GM21528 (cell line): ENCODE results near the gene TRNT1.

ENCODE experiments used
- ATAC-seq: cut with Tn5 transposase; IDR thresholded peaks from one replicate; pipeline ENCODE4 v1.9.1; 2021; ENCODE audit warnings: mild to moderate bottlenecking, moderate library complexity; ENCODE audit not compliant: unreplicated experiment, low FRiP score

The TRNT1 gene

DNA sequence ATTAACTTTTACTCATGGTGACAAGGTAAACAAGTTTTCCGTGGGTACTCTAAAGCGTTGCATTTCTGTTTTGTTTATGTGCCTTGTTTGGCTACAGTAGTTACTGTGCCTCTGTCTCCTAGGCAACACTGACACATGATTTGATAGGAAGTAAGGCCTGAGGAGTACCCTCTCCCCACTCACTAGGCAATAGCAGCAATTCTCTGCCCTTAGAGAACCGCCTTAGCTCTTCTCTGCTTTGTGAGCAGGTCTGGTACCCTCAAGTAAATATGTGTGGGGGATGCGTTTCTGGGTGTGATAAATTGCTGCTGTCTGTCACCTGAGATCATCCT, 16.5 kb upstream of the TRNT1 start, which contains the start of gene IL5RA:
Gene IL5RA, minus strand, starts transcription at position 76 of the 332 bp plus-strand sequence. CDS start 5,390 bp downstream, outside the sequence.
- ATAC-seq: peak; percentile 54

DNA sequence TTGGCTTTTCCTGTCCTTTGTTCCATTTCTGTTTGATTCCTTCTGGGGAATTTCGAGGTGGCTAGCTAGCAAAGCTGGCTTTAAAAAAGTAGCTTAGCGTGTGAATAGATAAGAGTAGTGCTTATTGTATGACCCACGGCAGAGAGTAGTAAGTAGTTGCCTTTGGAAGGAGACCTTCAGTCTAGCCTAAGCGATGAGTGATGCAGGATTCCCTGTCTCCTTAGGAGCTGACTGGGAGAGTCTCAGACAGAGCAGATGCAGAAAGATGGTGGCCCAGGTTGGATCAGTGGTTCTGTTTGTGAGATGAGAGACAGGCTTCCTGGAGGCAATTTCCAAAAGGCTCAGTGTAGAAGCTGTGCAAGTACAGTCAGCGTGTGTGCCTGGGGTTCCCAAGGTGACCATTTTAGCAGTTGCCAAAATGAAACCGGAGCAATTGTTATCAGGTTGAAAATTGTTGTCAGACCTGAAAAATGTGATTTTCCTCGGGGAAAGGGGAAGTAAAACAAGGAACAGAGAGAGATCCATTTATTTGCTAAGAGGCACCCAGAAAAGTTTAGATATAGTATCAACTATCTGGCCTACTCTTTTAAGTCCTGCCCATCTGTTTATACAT, 15.9 kb upstream of the TRNT1 start:
- ATAC-seq: peak; percentile 44

DNA sequence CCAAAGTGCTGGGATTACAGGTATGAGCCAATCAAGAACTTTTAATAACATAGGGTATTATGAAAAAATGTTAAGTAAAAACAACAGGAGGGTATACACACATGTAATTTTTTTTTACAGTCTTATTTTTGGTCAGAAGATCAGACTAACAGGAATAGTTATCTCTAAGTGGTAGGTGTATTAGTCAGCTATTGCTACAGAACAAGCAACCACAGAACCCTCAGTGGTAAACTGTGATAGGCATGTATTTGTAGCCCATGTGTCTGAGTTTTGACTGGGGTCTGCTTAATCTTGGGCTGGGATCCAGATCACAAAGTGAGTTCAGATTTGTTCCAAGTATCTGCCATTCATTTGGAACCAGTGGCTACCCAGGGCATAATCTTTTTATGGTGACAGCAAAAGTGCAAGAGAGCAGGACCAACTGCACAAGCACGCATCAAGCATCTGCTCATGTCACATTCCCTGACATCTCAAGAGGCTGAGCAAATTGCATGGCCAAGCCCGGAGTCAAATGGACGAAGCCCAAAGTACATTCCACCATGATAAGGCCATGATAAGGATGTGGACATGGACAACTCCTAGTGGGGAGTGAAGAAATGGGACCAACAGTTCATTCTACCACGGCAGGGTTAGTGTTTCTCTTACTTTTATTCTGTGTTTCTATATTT, 13.6 kb upstream of the TRNT1 start:
- no peak for ATAC-seq

DNA sequence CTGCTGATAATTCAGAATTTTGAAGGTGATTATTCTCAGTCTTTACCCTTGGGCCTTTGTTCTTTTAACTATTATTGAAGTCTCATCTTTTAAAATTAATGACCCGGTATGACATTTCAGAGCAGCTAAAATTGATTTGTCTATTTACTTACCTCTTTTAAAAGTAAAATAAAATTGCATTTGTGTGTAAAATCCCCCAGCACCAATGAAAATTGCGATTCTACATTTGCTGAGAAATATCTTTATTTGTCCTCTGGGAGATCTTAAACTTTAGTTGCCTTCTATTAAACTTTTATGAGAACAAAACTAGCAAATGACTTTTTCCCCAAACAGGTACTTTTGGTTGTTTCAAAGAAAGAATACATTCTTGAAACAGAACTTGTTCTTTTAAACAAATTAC, 9.1 kb upstream of the TRNT1 start:
- no peak for ATAC-seq

DNA sequence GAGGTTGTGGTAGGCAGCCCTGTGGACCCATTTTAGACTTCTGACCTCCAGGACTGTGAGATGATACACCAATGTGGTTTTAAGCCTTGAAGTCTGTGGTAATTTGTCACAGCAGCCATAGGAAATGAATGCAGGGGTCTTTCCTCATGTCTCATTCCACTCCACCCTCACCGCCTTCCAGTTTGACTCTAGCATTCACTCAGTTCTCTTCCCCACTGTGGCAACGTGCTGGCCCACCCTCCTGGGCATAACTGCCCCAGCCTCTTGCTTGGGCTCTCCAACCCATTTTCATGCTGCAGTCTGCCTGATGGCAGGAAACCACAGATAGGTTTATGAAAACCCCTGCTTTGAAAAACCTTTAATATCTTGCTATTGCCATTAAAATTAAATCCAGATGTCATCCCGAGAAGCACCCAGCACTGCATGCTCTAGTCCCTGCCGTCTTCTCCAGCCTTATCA, 7.3 kb upstream of the TRNT1 start:
- no peak for ATAC-seq

DNA sequence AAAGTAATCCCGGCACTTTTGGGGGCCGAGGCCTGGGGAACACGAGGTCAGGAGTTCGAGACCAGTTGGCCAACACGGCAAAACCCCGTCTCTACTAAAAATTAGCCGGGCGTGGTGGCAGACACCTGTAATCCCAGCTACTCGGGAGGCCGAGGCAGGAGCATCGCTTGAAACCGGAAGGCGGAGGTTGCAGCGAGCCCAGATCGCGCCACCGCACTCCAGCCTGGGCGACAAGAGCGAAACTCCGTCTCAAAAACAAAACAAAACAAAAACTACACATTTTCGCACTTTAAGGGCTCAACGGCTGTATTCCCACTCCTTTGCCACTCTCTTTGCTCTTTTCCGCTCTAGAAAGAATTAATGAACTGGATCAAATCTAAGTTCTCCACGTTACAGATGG, 763 bp upstream of the TRNT1 start:
- ATAC-seq: no peak

DNA sequence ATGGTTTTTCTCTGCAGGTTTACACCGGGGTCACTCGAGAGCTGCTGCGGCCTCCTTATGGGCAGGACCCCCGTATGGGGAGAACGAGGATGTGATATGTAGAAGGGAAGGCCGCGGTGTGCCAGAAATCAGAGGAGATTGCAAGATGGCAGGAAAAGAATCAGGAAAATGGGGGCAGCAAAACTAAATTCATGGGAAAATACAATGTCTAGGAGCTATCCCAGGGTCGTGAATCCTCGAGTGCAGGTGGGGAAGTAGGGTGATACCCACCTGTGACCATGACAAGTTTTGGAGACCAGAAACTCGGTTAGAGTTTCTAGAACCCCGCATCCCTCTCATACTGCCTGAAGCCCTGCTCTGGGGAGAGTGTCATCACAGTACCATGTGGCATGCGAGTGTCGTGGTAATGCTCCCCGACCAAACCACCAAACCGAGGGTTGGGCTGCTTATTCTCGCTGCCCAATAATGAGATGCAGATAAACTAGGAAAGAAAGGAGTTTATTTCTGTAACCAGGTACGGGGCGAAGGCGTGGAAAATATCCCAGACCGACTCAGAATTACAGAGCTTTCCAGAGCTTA, 781 bp downstream of the TRNT1 start:
- no peak for ATAC-seq

DNA sequence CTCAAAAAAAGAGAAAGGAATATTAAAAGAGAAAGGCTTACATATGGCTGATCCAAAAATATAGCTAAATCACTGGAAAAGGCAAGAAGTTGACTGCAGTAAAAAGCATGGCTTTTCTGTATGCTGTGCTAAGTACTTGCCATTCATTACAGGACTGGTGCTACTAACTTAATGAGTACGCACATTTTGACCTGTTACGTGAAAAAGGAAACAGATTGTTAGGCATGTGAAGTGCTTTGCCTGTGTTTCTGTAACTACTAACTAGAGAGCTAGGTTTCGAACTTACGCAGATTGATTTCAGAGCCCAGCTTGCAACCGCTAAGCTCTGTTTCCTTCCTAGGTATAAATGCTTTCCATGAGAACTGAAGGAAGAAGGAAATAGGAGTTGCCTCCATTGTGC, 2.8 kb downstream of the TRNT1 start:
- no peak for ATAC-seq

DNA sequence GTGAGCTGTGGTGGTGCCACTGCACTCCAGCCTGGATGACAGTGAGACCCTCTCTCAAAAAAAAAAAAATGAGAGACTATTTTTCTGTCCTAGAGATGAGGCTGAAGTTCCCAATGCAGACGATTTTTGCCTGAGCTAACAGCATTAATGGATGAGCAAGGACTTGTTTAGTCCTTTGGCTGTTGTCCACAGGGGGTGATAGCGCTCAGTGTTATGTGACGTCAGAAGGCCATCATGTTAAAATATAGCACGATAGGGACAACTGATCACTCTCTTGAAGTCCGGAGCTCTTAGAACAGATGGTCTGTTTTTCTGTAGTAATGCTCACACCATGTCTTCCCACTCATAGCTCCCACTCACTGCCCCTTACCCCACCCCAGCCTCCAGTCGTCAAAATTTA, 6.8 kb downstream of the TRNT1 start:
- ATAC-seq: no peak

DNA sequence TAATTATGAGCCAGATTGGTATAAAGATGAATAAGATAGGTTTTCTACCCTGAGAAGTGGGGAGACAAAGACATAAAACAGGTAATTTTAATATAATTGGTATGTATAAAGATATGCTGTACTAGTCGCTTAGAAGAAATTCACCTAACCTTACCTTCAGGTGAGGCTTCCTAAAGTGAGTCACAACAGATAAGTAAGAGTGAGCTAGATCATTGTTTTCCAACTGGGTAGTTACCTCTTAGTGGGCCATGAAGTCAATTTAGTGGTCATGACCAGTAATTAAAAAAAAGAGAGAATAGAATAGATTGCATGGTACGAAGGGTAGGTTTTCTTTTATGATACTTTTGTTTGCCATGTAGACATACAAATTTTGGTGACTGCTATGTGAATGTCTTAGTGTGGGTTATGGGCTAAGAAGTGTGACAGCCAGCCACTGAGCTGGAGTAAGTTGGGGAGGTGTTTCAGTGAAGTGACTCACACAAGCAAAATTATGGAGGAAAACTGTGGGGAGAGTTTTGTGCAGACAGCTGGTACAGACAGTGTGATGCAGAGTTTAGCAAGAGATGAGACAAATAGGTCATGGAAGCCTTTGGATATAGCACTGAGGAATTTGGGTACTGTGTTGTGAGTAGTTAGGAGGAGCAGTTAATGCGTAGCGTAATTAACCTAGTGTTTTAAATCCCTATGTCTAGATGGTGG, 8.2 kb downstream of the TRNT1 start:
- ATAC-seq: no peak

DNA sequence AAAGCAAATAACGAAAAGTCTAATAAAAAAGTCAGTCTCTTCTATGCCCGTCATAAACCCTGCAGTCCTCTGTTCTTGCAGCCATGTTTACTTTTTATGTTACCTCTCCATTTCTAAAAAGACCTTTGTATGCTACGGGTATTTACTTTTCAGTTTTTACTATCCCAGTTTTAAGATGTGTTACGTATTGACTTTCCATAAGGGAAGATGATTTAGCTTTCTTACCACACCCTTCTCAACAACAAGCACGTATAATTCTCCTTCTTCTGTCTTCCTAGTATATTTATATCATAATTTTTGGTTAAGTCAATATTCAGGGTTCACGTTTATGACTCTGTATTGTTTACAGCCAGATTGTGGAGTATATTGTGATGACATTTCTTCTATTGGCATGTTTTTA, 10.8 kb downstream of the TRNT1 start:
- ATAC-seq: no peak

DNA sequence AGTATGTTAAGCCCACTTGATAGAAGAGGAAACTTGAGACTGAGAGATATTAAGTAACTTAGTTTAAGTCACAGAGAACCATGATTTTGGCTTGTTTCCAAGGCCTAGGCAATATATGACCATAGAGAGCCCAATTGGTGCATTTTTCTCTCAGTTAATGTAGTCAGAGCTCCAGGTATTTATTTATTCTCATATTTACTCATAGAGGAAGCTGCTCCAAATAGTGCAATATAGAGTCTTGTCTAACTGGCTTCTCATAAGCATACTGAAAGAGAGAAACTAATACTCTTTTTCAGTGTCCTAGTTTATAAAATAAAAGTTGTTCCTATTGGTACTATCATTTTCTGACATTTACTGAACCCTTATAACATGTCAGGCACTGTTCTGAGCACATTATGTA, 15.2 kb downstream of the TRNT1 start:
- ATAC-seq: no peak

DNA sequence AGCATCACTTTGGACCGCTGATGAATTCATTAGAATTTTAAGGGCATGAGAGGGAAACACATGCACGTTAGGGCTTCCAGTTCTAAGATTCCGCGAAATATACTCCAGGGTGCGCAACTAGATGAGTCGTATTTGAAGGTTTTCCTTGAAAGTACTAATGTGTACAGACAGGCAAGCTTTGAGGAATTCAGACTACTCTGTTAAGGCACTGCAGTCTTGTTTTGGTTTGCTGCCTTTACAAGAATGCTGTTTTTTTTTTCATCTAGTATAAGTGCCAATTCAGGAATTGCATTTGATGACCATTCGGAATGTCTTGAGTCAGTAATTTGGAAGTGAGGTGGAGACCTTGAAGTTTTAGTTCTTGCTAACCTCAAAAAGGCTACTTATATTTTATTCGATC, 19.1 kb downstream of the TRNT1 start:
- ATAC-seq: no peak

DNA sequence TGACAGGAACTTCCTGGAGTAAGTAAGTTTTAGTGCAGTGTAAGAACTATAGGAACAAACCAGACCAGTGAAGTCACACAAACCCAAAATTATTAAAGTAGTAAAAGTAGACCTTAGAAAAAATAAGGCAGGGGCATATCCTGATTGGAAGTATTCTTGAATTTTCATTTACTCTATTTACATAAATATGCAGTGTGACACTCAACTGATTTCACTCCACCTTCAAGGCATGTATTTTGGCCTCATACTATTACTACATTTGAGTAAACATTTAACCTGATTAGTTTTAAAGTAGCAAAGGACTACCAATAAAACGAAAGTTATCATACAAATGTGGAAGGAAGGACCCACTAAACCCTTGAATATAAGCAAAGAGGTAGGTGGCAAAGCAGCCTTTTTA, 22.8 kb downstream of the TRNT1 start:
- ATAC-seq: no peak

DNA sequence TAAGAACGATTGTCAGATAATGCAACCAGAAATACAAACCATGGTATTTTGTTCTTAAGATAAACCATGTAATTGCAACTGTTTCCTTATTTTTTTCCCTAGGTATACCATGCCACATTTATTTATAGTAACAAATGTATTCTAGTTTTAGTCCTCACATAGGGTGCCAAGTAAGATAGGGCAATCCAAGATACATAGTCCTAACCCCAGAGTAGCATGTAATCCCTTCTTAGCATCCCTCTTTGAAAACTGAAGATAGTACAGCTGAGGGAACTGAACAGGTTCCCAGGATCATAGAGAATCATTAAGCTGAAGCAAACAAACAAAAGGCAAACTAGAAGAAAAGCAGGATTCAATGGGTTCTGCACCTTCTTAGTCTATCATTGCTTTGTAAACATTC, 24.8 kb downstream of the TRNT1 start:
- no peak for ATAC-seq

DNA sequence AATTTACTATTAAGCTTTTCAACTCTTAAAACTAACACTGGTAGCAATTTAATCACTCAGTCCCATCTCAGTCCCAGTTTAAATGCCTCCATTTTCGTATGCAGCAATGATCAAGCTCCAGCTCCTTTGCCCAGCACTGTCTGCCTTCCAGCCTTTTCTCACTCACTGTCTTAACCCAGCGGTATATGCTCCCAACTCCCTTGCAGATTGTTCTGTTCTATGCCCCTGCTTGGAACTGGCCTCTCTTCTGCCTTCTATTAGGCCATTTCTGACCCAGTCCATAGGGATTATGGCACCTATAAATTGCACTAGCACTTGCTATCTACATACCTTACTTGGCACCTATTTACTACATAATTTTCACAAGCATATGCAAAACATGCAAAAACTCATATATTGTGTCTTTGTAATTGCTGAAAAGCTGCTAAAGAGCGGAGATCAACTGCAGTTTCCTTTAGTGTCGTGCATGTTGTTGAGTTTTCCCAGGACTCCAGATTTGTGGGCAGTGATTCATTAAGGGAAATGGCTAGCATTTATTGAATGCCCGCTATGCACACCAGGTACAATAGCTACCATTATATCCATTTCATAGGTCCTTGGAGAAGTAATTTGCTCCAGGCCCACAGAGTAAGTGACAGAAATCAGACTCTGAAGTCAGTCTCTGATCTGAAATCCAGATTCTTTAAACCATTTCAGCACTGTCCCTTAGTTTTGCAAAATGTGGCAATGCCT, 28.3 kb downstream of the TRNT1 start:
- no peak for ATAC-seq

DNA sequence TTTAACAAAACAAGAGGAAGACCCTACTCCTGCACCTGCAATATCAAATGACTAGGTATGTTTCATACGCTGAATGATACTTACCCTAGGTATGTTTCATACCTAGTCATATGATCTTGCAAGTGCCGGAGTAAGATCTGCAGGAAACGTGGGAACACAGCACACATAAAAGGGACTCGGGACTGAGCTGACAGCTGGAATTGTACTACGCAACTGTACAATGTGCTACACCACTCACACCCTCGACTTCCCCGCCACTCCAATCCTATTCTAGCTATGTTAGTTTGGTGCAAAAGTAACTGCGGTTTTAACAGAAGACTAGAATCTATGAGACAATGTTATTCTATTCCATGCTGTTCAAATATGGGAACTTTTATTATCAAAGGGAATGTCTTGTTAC, 30.7 kb downstream of the TRNT1 start:
- no peak for ATAC-seq

DNA sequence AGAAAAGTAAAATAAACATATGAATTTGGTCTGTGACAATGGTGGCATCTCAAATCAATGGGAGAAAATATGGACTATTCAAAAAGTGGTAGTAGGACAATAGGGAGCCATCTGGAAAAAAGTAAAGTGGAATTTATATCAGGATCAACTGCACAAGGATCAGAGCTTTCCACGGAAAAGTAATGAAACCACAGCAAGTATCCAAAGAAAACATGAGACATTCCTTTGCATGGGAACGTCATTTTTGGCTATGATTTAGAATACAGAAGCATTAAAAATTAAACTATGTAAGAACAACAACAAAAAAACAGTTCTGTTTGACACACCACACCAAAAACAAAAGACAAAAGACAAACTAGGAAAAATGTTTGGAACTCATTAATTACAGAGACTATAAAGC, 34.1 kb downstream of the TRNT1 start:
- ATAC-seq: no peak

DNA sequence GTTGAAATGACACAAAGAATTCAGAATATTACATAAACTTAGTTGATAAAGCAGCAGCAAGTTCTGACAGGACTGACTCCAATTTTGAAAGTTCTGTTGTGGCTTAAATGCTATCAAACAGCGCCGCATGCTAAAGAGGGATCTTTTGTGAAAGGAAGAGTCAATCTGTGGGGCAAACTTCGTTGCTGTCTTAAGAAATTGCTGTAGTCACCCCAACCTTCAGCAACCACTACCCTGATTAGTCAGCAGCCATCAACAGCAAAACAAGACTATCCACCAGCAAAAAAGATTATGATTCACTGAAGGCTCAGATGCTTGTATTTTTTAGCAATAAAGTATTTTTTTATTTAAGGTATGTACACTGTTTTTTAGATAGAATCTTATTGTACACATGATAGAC, 38.5 kb downstream of the TRNT1 start:
- ATAC-seq: no peak

DNA sequence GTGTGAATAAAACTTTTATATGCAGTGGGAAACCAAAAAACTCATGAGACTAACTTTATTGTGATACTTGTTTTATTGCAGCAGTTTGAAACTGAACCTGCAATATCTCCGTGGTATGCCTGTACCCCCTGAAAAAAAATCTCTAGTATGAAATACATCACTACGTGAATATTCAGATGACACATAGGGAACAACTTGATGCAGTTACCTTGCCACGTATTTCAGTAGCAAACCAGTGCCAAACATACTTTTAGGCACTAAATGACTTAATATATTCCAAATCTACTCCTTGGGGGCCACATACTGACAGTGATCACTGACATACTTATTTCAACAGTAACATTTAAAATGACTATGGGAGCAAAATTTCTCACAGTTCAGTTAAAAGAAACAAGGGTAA, 38.9 kb downstream of the TRNT1 start:
- ATAC-seq: no peak

DNA sequence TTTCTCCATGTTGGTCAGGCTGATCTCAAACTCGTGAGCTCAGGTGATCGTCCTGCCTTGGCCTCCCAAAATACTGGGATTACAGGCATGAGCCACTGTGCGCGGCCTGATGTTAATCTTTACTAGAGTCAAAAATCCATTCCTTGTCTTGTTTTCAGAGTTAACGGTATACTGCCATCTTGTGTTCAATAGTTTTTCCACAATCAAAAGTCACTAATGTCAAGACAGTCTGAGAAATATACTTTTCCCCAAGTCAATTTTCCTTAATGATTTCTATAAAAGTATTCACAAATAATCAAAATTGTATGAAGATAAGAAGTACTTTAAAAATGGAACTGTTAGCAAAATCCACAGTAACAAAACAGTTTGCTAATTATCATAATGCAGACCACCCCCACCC, 44.3 kb downstream of the TRNT1 start:
- ATAC-seq: no peak
